ENCODE results near the gene MAPK6.
"Not testable (repeated sequence)": the region's sequence is repeated elsewhere in the genome, so short reads cannot be mapped to it uniquely, and the experiment has no call there.

The MAPK6 gene

DNA sequence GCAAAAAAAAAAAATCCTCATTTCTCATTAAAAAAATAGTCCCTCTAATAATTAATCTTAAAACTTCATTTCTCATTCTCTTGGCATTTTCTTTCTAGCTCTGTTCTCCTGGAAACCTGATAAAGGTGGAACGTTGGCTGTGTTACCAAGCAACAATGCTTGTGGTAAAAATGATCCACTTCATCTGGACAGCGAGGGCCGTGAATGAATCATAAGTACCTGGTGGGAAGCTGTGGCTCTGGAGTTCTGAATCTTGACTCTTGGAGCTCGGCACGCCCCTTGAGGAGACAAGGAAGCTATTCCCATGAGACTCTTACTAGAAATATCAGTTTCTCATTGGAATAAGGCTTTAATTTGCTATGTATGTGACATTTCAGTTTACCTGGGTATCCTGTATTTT, 61.0 kb downstream of the MAPK6 start:
- TF ChIP-seq, protein P1, sequence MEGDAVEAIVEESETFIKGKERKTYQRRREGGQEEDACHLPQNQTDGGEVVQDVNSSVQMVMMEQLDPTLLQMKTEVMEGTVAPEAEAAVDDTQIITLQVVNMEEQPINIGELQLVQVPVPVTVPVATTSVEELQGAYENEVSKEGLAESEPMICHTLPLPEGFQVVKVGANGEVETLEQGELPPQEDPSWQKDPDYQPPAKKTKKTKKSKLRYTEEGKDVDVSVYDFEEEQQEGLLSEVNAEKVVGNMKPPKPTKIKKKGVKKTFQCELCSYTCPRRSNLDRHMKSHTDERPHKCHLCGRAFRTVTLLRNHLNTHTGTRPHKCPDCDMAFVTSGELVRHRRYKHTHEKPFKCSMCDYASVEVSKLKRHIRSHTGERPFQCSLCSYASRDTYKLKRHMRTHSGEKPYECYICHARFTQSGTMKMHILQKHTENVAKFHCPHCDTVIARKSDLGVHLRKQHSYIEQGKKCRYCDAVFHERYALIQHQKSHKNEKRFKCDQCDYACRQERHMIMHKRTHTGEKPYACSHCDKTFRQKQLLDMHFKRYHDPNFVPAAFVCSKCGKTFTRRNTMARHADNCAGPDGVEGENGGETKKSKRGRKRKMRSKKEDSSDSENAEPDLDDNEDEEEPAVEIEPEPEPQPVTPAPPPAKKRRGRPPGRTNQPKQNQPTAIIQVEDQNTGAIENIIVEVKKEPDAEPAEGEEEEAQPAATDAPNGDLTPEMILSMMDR (IDR thresholded peaks at IDR 0.05; ENCODE audit: insufficient read depth, low read length, missing control alignments) = no peak
- ChIA-PET POLR2A (interaction anchor here (0.7 kb wide), 1 partner anchor 60 kb away, joined by 3 read pairs; no protein-coding TSS in a partner anchor), CTCF (interaction anchor here (0.6 to 5.4 kb wide), 17 partner anchors 10 to 298 kb away, joined by 3 to 48 read pairs (median 9); partner anchors contain the start of gene LEO1)
- H3K4me3 ChIP-seq (ENCODE audit: low read depth, low read length) = no peak overlapping the region
- DNase-seq (ENCODE audit: low read depth, low spot score) = no peak

DNA sequence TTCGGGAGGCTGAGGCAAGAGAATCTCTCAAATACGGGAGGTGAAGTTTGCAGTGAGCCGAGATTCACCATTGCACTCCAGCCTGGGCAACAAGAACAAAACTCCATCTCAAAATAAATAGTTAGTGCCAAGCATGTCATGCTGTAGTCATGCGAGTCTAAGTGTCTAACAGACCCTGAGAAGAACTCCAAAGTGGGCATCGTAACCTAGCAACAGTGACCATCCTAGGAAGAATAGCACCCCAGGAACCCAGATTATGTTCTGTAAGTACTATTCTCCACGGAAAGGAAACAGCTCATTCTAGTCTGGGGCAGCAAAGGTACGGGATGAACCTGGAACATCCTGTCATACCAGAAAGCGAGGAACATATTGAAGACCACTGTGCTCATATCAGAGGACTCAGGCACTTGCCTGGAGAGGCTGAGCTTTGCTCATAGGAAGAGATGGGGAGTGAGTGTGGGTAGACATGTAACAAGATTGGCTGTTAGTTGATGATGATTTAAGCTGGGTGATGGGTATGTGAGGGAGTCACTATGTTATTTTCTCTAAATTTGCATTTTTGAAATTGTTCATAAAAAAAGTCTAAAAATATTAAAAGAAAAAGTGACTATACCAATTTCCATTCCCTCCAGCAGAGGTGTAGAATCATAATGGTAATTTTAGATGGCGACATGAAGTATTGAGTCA, 61.8 kb downstream of the MAPK6 start:
- TF ChIP-seq, protein P1 (IDR thresholded peaks at IDR 0.05; ENCODE audit: insufficient read depth, low read length, missing control alignments) = no peak
- ChIA-PET POLR2A (interaction anchor here (0.7 kb wide), 1 partner anchor 61 kb away, joined by 3 read pairs; no protein-coding TSS in a partner anchor), CTCF (interaction anchor here (0.6 to 5.4 kb wide), 14 partner anchors 9 to 298 kb away, joined by 3 to 40 read pairs (median 4); partner anchors contain the start of gene LEO1)
- DNase-seq (ENCODE audit: low read depth, low spot score) = no peak
- no peak overlapping the region for H3K4me3 ChIP-seq (ENCODE audit: low read depth, low read length)

DNA sequence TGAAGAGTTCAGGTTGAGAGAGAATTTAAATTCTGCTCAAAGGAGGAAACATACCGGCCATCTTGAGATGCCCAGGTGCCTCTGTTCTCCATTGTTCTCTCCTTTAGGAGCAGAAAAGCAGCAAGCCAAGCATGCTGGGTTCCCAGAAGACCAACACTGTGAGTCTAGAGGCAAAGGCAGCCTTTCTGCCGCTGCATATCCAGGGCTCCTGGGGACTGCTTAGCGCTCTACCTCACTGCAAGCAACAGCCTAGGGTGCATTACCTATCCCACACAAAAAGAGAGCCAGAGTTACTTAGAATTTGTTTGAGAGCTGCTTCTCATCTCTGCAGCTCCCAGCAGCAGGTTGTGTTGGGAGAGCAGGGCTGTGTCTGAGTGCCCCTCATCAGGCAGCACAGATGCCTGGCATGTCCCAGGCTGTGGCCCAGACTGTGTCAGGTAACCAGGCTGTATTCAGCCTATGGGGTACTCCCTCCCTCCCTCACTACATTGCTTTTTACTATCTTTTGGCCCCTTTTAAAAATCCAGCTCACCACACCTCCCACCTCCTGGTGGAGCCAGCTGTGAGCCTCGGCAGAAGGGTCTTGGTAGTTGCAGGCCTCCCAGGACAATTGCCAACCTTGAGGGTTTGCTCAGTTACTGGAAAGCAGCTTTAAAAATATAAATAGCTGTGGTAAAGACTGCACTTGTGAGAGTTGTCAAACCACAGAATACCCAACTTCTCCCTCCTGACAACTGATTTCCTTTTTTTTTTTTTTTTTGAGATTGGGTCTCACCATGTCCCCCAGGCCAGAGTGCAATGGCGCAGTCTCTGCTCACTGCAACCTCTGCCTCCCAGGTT, 63.4 kb downstream of the MAPK6 start:
- POLR2A ChIA-PET = interaction anchor here (0.6 kb wide), 1 partner anchor 15 kb away, joined by 3 read pairs; no protein-coding TSS in a partner anchor
- TF ChIP-seq, protein P1 (IDR thresholded peaks at IDR 0.05; ENCODE audit: insufficient read depth, low read length, missing control alignments) = no peak
- H3K4me3 ChIP-seq (ENCODE audit: low read depth, low read length) = no peak overlapping the region
- CTCF ChIA-PET = interaction anchor here (0.7 to 5.4 kb wide), 7 partner anchors 9 to 126 kb away, joined by 3 to 32 read pairs (median 5); no protein-coding TSS in a partner anchor
- no peak for DNase-seq (ENCODE audit: low read depth, low spot score)

DNA sequence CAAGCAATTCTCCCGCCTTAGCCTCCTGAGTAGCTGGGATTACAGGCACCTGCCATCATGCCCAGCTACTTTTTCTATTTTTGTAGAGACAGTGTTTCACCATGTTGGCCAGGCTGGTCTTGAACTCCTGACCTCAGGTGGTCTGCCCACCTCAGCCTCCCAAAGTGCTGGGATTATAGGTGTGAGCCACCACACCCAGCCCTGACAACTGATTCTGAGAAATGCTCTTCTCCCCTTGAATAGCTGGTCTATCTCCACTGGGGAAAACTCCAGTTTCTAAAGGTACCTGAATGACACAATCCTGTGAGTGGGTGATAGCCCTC, 64.0 kb downstream of the MAPK6 start:
- DNase-seq (ENCODE audit: low read depth, low spot score); H3K4me3 ChIP-seq (ENCODE audit: low read depth, low read length); POLR2A ChIA-PET: not testable (repeated sequence)
- CTCF ChIA-PET = interaction anchor here (0.7 to 1.6 kb wide), 7 partner anchors 8 to 144 kb away, joined by 3 to 8 read pairs (median 4); no protein-coding TSS in a partner anchor

DNA sequence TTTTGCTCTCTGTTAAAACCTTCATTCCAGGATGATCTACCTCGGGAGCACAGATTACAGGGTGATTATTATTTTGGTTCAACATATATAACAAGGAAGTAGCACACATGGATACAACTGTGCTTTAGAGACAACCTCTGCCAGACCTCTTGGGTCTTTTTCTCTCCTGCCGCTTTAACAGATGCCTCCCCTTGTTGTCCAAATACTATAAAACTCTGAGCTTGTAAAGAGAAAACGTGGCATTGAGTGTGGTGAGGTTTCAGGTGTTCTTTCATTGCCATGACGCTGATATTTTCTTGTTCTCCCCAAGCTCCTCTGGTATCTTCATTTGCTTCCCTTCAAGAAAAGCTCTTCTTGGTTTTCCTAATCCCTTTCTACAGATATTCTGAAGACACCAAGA, 64.6 kb downstream of the MAPK6 start:
- no peak for DNase-seq (ENCODE audit: low read depth, low spot score)
- TF ChIP-seq, protein P1 (IDR thresholded peaks at IDR 0.05; ENCODE audit: insufficient read depth, low read length, missing control alignments) = no peak
- H3K4me3 ChIP-seq (ENCODE audit: low read depth, low read length) = no peak overlapping the region
- ChIA-PET POLR2A (no interaction called here), CTCF (interaction anchor here (0.7 to 1.6 kb wide), 7 partner anchors 8 to 143 kb away, joined by 3 to 8 read pairs (median 3); no protein-coding TSS in a partner anchor)

DNA sequence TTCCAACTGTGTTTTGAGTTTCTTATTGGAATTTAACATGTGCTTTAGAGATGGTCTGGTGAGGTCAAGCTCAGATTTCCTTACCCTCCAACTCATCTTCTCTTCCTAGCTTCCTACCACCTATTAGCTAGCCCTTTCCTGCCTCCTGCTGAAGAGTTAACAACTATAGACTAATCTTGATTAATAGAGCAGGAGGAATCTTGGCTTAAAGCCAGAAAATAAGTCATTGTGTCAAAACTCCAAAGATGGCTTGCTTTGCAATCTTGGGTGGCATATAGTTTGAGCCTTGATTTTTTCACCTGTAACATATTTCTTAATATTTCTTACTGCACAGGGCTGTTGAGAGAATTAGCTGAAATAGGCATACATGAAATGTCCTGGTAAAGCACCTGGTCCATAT, 66.3 kb downstream of the MAPK6 start:
- no peak for DNase-seq (ENCODE audit: low read depth, low spot score)
- TF ChIP-seq, protein P1 (IDR thresholded peaks at IDR 0.05; ENCODE audit: insufficient read depth, low read length, missing control alignments) = no peak
- POLR2A ChIA-PET = no interaction called here
- no peak overlapping the region for H3K4me3 ChIP-seq (ENCODE audit: low read depth, low read length)
- CTCF ChIA-PET = no interaction called here

All from AG04449 (cell line).